Measurements from ENCODE around the gene PCED1A.

PCED1A gene

DNA sequence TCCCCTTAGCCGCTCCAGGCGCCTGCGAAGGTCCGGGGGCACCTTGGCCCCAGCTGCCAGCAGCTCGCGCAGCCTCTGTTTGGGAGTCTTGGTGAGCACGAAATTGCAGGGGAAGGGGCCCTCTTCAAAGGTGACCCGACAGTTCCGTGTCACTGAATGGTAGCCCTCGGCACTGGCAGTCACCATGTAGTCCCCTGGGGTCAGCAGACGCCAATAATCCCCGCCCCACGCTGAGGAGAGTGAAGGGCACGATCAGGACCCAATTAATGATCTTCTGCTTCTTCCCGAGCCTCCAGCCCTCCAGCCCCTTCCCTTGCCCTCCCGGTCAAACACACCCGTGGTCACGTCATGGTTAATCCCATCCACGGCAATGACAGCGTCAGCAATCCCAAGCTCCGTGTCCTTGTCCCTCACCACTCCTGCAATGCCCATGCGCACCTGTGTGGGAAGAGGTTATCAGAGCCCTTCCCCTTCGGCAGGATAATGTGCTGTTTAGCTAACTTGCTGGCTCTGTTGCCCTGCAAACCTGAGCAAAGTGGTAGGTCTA, 46.2 kb downstream of the PCED1A start:
- H3K4me3 ChIP-seq (ENCODE audit: low read length), result no peak overlapping the region
- TF ChIP-seq, protein P1, sequence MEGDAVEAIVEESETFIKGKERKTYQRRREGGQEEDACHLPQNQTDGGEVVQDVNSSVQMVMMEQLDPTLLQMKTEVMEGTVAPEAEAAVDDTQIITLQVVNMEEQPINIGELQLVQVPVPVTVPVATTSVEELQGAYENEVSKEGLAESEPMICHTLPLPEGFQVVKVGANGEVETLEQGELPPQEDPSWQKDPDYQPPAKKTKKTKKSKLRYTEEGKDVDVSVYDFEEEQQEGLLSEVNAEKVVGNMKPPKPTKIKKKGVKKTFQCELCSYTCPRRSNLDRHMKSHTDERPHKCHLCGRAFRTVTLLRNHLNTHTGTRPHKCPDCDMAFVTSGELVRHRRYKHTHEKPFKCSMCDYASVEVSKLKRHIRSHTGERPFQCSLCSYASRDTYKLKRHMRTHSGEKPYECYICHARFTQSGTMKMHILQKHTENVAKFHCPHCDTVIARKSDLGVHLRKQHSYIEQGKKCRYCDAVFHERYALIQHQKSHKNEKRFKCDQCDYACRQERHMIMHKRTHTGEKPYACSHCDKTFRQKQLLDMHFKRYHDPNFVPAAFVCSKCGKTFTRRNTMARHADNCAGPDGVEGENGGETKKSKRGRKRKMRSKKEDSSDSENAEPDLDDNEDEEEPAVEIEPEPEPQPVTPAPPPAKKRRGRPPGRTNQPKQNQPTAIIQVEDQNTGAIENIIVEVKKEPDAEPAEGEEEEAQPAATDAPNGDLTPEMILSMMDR (conservative IDR thresholded peaks at IDR 0.05; ENCODE audit: low read depth, low read length), result no peak
- DNase-seq (ENCODE audit: low read depth), result no peak

DNA sequence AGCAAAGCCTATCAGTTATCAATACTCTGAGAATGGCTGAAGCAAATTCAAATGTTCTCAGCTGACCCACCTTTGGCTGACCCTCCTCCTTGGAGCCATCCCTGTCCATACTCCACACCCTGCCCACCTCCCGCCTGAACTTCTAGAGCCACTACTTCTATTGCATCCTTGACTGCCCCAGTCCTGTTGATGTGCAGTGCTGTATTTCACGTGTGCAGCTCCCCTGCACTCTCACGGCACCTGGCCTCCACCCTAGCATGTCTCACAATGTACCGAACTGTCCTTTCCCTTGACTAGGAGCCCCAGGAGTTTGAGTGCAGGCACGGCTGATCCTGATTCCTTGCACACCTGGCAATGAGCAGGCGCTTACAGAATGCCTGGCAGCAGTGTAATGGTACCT, 47.0 kb downstream of the PCED1A start:
- TF ChIP-seq, protein P1 (conservative IDR thresholded peaks at IDR 0.05; ENCODE audit: low read depth, low read length), result no peak
- DNase-seq (ENCODE audit: low read depth), result no peak
- H3K4me3 ChIP-seq (ENCODE audit: low read length), result no peak overlapping the region

Data from retinal pigment epithelial cell (primary cell).